ENCODE data around the gene KLHL3.

Gene KLHL3

GRCh38 chr5:137693307-137693950, 42.5 kb downstream of the KLHL3 start:
- DNase-seq (ENCODE audit: low read depth): no peak
- no peak for TF ChIP-seq CTCF (conservative IDR thresholded peaks at IDR 0.05; ENCODE audit: control insufficient read depth, insufficient read depth, low read depth, low read length)
- H3K4me3 ChIP-seq (ENCODE audit: control insufficient read depth, low read depth, low read length): no peak overlapping the region

- H3K4me3 ChIP-seq (ENCODE audit: control insufficient read depth, low read depth, low read length): no peak overlapping the region
- no peak for TF ChIP-seq CTCF (conservative IDR thresholded peaks at IDR 0.05; ENCODE audit: control insufficient read depth, insufficient read depth, low read depth, low read length)
- no peak for DNase-seq (ENCODE audit: low read depth)
These were observed 46.6 kb downstream of the KLHL3 start for GRCh38 chr5:137689306-137689705.

- DNase-seq (ENCODE audit: low read depth): peak; percentile 15
- no peak for TF ChIP-seq CTCF (conservative IDR thresholded peaks at IDR 0.05; ENCODE audit: control insufficient read depth, insufficient read depth, low read depth, low read length)
- H3K4me3 ChIP-seq (ENCODE audit: control insufficient read depth, low read depth, low read length): no peak overlapping the region
These were observed 47.6 kb downstream of the KLHL3 start for GRCh38 chr5:137688210-137688840.

- TF ChIP-seq CTCF (conservative IDR thresholded peaks at IDR 0.05; ENCODE audit: control insufficient read depth, insufficient read depth, low read depth, low read length): no peak
- DNase-seq (ENCODE audit: low read depth): no peak
- H3K4me3 ChIP-seq (ENCODE audit: control insufficient read depth, low read depth, low read length): no peak overlapping the region
These were observed 51.1 kb downstream of the KLHL3 start for GRCh38 chr5:137684761-137685160.

- no peak for TF ChIP-seq CTCF (conservative IDR thresholded peaks at IDR 0.05; ENCODE audit: control insufficient read depth, insufficient read depth, low read depth, low read length)
- no peak overlapping the region for H3K4me3 ChIP-seq (ENCODE audit: control insufficient read depth, low read depth, low read length)
- DNase-seq (ENCODE audit: low read depth): no peak
These were observed 54.7 kb downstream of the KLHL3 start for GRCh38 chr5:137681191-137681590.

- TF ChIP-seq CTCF (conservative IDR thresholded peaks at IDR 0.05; ENCODE audit: control insufficient read depth, insufficient read depth, low read depth, low read length): no peak
- H3K4me3 ChIP-seq (ENCODE audit: control insufficient read depth, low read depth, low read length): no peak overlapping the region
- no peak for DNase-seq (ENCODE audit: low read depth)
These were observed 56.0 kb downstream of the KLHL3 start for GRCh38 chr5:137679910-137680309.

Measured in fibroblast of mammary gland (primary cell).